ENCODE results near the gene DOCK7.
"Not testable (repeated sequence)": the region's sequence is repeated elsewhere in the genome, so short reads cannot be mapped to it uniquely, and the experiment has no call there.

Gene DOCK7

GRCh38 chr1:62539028-62539447, 149.1 kb downstream of the DOCK7 start:
- no peak for DNase-seq (ENCODE audit: low read depth in 3 of 3)

DNA sequence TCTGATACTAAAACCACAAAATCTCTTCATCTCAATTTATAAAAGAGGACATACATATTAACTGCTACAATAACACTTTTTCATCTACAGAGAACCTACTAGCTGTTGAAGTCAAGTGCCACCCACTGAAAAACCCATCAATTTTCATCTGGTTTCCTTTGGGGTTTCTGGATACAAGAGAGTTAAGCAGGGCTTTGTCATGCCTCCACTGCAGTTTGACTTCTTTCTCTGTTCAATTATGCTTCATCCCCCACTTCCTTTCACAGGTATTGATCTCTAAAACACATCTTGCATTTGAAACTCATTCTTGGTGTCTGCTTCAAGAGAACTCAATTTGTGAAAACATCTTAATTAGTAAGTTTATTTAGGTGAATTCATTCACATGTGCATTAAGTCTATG, 151.3 kb downstream of the DOCK7 start:
- no peak for DNase-seq (ENCODE audit: low read depth in 3 of 3)

DNA sequence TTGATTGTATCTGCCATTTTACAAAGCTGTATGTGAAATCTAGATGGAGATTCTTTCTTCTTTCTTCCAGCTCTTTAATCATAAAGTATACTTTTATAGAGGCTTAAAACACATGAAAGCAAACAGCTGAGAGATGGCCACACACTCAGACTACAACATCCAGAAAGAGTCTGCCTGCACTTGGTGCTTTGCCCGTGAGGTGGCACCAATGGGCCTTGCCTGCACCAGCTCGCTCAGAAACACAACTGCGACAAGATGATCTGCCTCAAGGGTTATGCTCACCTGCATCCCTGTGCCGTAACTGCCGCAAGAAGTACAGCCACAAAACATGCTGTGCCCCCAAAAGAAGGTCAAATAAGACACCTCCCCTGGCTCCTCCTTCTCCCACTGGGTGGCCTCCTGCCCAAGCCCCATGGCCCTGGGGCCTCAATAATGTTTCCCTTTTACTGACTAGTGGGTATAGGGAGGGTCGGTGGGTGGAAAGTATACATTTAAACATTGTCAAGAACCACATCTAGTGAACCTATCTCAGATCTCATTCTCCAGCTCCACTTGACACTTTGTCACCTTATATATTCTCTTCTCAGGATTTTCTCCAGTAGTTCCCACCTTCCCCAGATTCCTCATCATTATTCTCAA, 157.6 kb downstream of the DOCK7 start:
- DNase-seq (ENCODE audit: low read depth in 3 of 3): no peak

DNA sequence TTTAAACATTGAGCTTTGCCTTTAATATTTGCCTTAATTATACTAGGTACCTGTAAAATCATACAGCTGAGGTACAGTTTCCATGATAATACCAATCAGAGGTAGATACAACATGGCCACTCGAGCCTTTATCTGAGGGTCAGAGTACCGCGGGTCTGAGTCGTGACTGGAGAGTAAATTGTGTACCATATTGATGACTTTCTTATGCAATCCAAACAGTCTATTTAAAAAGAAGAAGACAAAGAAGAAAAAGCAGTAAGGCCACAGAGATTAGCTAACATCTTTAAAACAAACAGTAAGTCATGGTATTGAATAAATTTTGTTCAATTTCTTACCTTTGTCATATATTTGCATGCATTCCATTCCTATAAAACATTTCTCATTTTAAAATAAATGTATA, 159.0 kb downstream of the DOCK7 start:
- no peak for DNase-seq (ENCODE audit: low read depth in 3 of 3)

DNA sequence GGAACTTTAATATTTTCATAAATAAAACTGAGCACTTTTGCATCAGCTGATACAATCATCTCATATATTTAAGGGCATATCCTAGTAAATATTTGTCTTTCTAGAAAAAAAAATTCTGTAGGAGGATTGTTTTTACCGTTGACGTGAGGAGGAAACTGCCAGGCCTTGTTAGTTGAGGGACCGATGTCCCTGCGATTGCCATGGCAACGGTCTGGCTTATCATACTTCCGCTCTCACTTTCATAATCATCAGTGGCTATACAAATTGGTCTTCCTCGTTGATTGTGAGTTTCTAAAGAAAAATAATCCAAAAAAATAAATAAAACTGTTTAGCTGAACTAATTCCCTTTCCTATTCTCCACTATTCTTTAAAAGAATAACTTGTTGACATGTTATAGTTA, 160.2 kb downstream of the DOCK7 start:
- DNase-seq (ENCODE audit: low read depth in 3 of 3): no peak

DNA sequence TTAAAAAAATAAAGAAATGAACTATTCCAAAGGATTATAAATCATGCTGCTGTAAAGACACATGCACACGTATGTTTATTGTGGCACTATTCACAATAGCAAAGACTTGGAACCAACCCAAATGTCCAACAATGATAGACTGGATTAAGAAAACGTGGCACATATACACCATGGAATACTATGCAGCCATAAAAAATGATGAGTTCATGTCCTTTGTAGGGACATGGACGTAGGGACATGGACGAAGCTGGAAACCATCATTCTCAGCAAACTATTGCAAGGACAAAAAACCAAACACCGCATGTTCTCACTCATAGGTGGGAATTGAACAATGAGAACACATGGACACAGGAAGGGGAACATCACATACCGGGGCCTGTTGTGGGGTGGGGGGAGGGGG, 160.8 kb downstream of the DOCK7 start:
- not testable (repeated sequence) for DNase-seq (ENCODE audit: low read depth in 3 of 3)

DNA sequence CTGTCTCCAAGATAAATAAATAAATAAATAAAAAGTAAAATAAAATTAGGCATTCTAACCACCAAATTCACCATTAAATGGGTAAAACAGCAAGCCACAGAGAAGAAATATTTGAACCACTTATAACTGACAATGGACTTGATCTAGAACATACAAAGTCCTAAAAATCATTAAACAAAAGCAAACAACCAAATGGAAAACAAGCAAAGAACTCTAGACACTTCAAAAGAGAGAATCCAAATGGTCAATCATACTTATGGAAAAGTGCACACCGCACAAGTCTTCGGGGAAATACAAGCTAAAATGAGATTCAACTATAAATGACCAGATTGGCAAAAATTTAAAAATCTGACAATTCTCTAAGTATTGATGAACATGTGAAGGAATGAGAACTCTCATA, 164.3 kb downstream of the DOCK7 start:
- DNase-seq (ENCODE audit: low read depth in 3 of 3): no peak

- DNase-seq (ENCODE audit: low read depth in 3 of 3): no peak
Observed at GRCh38 chr1:62516600-62516999, 171.6 kb downstream of the DOCK7 start.

DNA sequence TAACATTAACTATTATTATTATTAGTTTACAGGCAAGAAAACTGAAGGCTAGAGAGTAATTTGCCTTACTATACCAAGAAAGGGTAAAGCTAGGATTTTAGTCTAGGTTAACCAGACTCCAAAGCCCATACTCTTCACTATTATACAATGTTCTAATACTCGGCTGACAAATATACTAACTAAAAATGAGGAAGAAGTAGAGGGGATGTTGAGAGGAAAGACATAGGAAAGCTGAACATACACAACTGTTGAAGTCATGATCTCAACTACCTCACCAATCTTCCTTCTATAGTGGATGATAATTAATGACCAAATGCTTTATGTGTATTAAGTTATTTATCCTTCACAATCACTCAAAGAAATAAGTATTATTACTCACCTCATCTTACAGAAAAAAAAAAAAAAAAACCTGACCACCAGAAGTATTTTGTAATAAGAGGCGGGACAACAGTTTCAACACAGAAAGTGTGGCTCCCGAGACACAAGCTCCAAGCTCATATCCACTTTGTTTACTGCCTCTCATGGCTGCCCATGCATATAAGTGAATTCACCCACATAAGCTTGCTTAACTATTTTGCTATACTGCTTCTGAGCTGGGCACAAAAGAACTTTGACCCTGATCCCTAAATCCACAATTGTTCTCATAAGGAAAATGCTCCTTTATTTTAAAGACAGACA, 173.3 kb downstream of the DOCK7 start:
- DNase-seq (ENCODE audit: low read depth in 3 of 3): no peak

DNA sequence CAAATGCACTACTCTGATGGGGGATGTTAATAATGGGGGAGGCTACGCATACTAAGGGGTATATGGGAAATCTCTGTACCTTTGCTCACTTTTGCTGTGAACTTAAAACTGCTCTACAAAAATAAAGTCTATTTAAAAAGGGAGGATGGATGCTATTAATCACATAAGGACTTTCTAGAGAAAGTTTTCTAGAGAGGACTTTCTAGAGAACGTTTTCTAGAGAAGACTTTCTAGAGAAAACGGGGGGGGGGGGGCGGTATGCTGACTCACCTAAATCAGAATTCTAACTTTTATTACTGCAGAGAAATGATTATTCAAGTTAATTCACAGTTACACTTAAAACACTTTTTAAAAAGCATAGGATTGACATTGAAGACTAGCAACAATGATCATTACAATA, 175.2 kb downstream of the DOCK7 start:
- no peak for DNase-seq (ENCODE audit: low read depth in 3 of 3)

- no peak for DNase-seq (ENCODE audit: low read depth in 3 of 3)
Observed at GRCh38 chr1:62509028-62509427, 179.2 kb downstream of the DOCK7 start.

DNA sequence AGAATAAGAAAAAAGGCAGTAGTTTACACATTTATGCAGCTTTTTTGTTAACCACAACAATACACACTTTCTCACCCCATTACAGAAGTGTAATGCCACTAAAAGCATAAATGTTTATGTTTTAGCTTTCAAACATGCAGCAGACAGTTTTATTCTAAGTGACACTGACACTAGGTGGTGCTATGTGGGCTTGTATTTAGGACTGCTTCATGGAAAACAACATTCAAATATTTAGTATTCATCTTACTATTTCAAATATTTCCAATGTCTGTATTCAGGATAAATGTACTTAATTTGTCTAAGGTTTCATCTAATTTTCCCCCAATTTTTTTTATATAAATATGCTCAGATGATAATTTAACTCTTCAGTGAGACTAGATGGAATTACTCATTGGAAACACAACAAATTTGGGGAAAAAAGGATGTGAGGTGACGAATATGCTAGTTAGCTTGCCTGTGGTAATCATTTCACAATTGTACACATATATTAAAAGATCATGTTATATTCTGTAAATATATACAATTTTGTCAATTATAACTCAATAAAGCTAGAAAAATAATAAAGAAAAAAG, 179.9 kb downstream of the DOCK7 start:
- DNase-seq (ENCODE audit: low read depth in 3 of 3): no peak

DNA sequence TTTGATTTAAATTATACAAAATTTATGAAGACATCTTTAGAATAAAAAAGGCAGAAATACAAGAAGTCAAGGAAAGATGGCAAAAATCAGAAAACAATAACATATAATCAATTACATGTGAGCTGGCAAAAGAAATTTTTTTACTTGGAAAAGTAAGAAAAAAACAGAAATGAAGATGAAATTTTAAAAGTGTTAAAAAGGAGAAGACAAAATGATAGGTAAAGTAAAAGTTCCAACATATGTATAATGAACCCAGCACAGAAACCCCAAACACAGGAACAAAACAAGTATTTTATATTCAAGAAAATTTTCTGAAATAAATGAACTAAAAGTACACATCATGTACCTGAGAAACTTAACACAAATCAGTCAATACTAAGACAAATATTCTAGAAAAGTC, 188.0 kb downstream of the DOCK7 start:
- DNase-seq (ENCODE audit: low read depth in 3 of 3): no peak

GRCh38 chr1:62494137-62494536, 194.0 kb downstream of the DOCK7 start:
- DNase-seq (ENCODE audit: low read depth in 3 of 3): no peak

- DNase-seq (ENCODE audit: low read depth in 3 of 3): no peak
Observed at GRCh38 chr1:62493656-62494055, 194.5 kb downstream of the DOCK7 start.

DNA sequence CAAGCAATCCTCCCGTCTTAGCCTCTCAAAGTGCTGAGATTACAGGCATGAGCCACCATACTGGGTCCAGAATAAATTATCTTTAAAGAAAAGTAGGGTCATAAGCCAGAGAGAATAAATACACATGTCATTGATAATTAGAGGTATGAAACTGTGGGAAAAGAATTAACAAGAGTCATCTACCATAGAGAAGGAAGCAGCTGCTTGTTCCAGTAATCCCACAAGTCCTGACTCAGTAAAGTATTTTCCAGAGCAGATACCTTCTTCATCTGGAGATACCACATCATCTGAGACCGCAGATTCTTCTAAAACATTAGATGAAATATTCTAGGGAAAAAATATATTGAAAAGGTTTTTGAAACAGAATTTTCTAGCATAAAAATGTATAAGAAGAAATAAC, 195.7 kb downstream of the DOCK7 start:
- DNase-seq (ENCODE audit: low read depth in 3 of 3): no peak

- DNase-seq (ENCODE audit: low read depth in 3 of 3): no peak
Observed at GRCh38 chr1:62487956-62488355, 200.2 kb downstream of the DOCK7 start.

DNA sequence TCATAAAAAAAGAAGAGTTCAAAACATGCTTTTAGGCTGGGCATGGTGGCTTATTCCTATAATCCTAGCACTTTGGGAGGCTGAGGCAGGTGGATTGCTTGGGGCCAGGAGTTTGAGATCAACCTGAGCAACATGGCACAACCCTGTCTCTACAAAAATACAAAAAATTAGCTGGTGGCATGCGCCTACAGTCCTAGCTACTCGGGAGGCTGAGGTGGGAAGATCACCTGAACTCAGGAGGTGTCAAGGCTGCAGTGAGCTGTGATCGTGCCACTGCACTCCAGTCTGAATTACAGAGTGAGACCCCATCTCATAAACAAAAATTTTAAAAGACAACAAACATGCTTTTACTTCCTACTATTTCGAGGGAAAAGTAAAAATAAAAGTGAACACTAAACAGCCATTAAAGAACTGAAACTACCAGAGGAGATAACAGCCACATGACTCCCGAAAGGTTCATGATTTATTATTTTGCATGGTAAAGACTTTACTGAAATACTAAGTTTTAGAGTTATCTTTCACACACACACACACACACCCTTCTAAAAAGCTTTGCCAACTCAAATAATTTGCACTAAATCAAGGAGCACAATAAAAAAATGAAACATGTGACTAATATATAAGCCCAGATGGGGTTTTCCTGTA, 203.2 kb downstream of the DOCK7 start:
- DNase-seq (ENCODE audit: low read depth in 3 of 3): no peak

DNA sequence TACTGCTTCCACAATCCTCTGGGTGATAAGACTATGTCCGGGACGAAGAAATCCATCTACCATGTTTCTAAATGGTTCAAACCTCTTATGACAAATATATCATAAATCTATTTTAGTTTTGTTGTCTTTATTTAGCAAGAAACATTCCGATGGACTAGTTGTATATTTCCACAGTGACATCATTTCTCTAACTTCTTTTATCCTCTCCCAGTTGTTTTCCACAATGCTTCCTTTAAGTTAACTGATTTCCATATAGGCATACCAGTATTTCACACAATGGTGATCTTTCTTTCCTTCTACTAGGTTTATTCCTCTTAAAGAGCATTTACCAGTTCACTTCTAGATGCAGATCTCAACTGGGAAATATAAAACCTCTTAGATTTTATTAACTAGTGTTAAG, 206.5 kb downstream of the DOCK7 start:
- DNase-seq (ENCODE audit: low read depth in 3 of 3): no peak

- no peak for DNase-seq (ENCODE audit: low read depth in 3 of 3)
Observed at GRCh38 chr1:62476525-62477219, 211.5 kb downstream of the DOCK7 start.

DNA sequence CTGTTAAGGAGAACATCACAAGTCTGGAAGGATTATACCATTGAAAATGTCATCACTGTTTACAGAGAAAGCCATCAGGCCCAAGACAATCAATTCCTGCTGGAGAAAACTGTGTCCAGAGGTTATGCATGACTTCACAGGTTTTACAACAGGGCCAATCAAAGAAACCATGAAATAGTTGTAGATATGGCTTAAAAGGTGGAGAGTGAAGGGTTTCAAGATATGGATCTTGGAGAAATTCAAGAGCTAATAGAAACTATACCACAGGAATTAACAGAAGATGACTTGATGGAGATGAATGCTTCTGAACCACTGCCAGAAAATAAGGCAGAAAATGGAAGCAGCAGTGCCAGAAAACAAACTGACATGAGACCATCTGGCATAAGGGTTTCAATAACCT, 221.1 kb downstream of the DOCK7 start:
- no peak for DNase-seq (ENCODE audit: low read depth in 3 of 3)

GRCh38 chr1:62462370-62462769, 225.8 kb downstream of the DOCK7 start:
- no peak for DNase-seq (ENCODE audit: low read depth in 3 of 3)
